HepG2 (cell line): ENCODE data around the gene KRTCAP2. TPM values are rescaled to one million over a fixed set of nuclear protein-coding genes. Genes with fewer than 3 reads are reported as not detected.

Source experiments
- ARHGAP35 ChIP-seq: sonication (generic); formaldehyde crosslinking; IDR thresholded peaks from 2 replicates; pipeline ENCODE4 v1.9.0; 2022; ENCODE audit warnings: mild to moderate bottlenecking, inconsistent platforms, moderate library complexity, missing genetic modification reagents, borderline replicate concordance
- DBP ChIP-seq: sonication (generic); formaldehyde crosslinking; IDR thresholded peaks from 2 replicates; pipeline ENCODE4 v1.4.0; 2020; ENCODE audit warnings: missing genetic modification reagents; ENCODE audit errors: not compliant biosample characterization
- GTF2F1 ChIP-seq: fragments of 150-350 bp; IDR thresholded peaks from 2 replicates; pipeline ENCODE4 v1.6.1; 2014; ENCODE audit warnings: low read length
- KDM2A ChIP-seq: sonication (generic); formaldehyde crosslinking; IDR thresholded peaks from 2 replicates; pipeline ENCODE4 v1.4.0; 2020; ENCODE audit warnings: low read depth, missing genetic modification reagents, borderline replicate concordance
- KLF6 ChIP-seq: IDR thresholded peaks from 2 replicates; pipeline ENCODE4 v1.8.0; 2016; ENCODE audit warnings: missing biosample characterization, missing genetic modification reagents
- KMT2A ChIP-seq: sonication (generic); formaldehyde crosslinking; IDR thresholded peaks from 2 replicates; pipeline ENCODE4 v1.4.0; 2020; ENCODE audit warnings: missing genetic modification reagents
- MTERF4 ChIP-seq: sonication (generic); formaldehyde crosslinking; IDR thresholded peaks from 2 replicates; pipeline ENCODE4 v1.8.0; 2023; ENCODE audit warnings: mild to moderate bottlenecking, missing genetic modification reagents
- MXI1 ChIP-seq: IDR thresholded peaks from 3 replicates; pipeline ENCODE4 v1.6.1; 2012; ENCODE audit warnings: low read depth, low read length, inconsistent platforms, borderline replicate concordance
- POLR2AphosphoS2 ChIP-seq: IDR thresholded peaks from 2 replicates; pipeline ENCODE4 v1.6.1; 2011; ENCODE audit warnings: low read depth, low read length, improper control_type of control experiment
- RNF2 ChIP-seq: fragments of 450-650 bp; conservative IDR thresholded peaks from 2 replicates; pipeline ENCODE4 v1.6.1; 2016; ENCODE audit warnings: low read depth
- SMARCE1 ChIP-seq: fragments of 450-650 bp; IDR thresholded peaks from 2 replicates; pipeline ENCODE4 v1.6.1; 2017; ENCODE audit warnings: borderline replicate concordance
- TFDP2 ChIP-seq: sonication (generic); formaldehyde crosslinking; IDR thresholded peaks from 2 replicates; pipeline ENCODE4 v1.4.0; 2020; ENCODE audit warnings: missing genetic modification reagents
- ZIK1 ChIP-seq: sonication (generic); formaldehyde crosslinking; IDR thresholded peaks from 2 replicates; pipeline ENCODE4 v1.5.0; 2020; ENCODE audit warnings: mild to moderate bottlenecking, low read depth, missing genetic modification reagents, borderline replicate concordance
- ZNF281 ChIP-seq: sonication (generic); formaldehyde crosslinking; IDR thresholded peaks from 2 replicates; pipeline ENCODE4 v1.4.0; 2020; ENCODE audit warnings: missing genetic modification reagents, borderline replicate concordance
- ZNF331 ChIP-seq: sonication (generic); formaldehyde crosslinking; IDR thresholded peaks from 2 replicates; pipeline ENCODE4 v1.4.0; 2020; ENCODE audit warnings: missing genetic modification reagents
- ZNF501 ChIP-seq: sonication (generic); formaldehyde crosslinking; IDR thresholded peaks from 2 replicates; pipeline ENCODE4 v1.5.1; 2020; ENCODE audit warnings: mild to moderate bottlenecking, moderate library complexity, missing genetic modification reagents
- ZNF503 ChIP-seq: sonication (generic); formaldehyde crosslinking; IDR thresholded peaks from 2 replicates; pipeline ENCODE4 v1.4.0; 2020; ENCODE audit warnings: missing genetic modification reagents
- ZNF747 ChIP-seq: sonication (generic); formaldehyde crosslinking; IDR thresholded peaks from 2 replicates; pipeline ENCODE4 v1.8.1; 2023; ENCODE audit warnings: missing genetic modification reagents, mild to moderate bottlenecking, borderline replicate concordance
- polyA plus RNA-seq, 8 experiments: library from polyadenylated mRNA; depleted of rRNA in 3 of 8; stranded (reverse) in 7 of 8; unstranded in 1 of 8; fragments of >200 nt; fragmentation: Illumina TruSeq in 4 of 8; extraction: Trizol in 4 of 8; gene quantifications; 2 replicates each; pipeline versions ENCODE4 v1.2.1 to v1.2.3, GENCODE V29; 2011 to 2016; ENCODE audit warnings: low read depth in 4 of 8, missing spikeins in 1 of 8, mixed read lengths in 1 of 8; ENCODE audit not compliant: insufficient read depth in 1 of 8
- total RNA-seq, 5 experiments: library from RNA; depleted of rRNA; stranded (reverse); fragments of >200 nt; fragmentation: Illumina TruSeq; extraction: Trizol; gene quantifications; 2 replicates each; pipeline ENCODE4 v1.2.3, GENCODE V29; 2016; ENCODE audit warnings: low read depth in 1 of 5
- TF ChIP-seq, protein P1 (sequence below): sonication (generic); formaldehyde crosslinking; IDR thresholded peaks from 2 replicates; pipeline ENCODE4 v1.5.1; 2020; ENCODE audit warnings: missing genetic modification reagents, mild to moderate bottlenecking, borderline replicate concordance

KRTCAP2 gene
- total and polyA plus RNA-seq, 2 of the 13 experiments (the other 11 are each of a cell fraction or from before 2014, with no cell fraction given) = 77.3 to 79.4 TPM

DNA sequence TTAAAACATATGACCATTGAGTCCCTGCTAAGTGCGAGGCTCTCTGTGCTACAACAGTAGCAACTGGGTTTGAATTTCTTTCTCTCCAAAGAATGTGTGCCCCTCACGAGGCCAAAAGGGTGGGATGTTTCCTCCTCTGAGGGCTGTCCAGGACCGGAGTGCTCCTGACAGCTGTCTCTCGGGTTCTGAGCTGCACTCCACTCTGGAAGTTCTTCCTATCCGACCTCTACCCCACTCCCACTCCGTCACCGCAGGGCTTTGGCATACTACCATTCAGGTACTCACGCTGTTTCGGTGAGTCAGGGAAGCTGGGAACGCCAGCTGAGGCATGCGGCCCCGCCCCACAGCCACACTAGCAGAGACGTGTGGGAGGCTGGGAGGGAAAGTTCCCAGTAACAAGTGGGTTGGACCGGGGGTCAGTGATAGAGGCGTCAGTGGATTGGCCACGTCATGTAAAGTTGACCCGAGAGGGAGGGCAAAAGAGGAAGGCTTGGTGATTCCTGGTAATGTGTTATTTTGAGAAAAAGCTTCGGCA lies 38.2 kb downstream of the KRTCAP2 start (continued):
- TF ChIP-seq TFDP2 (CRISPR knock-in tag) = peak; percentile 36; the same call in 1 of the 2 replicates
- TF ChIP-seq ZNF281 (CRISPR knock-in tag) = peak; percentile 31; the same call in 1 of the 2 replicates
- TF ChIP-seq KDM2A (CRISPR knock-in tag) = peak; percentile 91
- peak; percentile 63; the same call in 1 of the 2 replicates for TF ChIP-seq KMT2A
- TF ChIP-seq ZNF503 (CRISPR knock-in tag) = 0 out of 2 replicates have a peak, but pooled peaks have one; percentile 28
- TF ChIP-seq GTF2F1 = no peak
- TF ChIP-seq ZNF331 = peak; percentile 72
- TF ChIP-seq DBP = peak; percentile 72
- no peak for TF ChIP-seq ZNF747 (CRISPR knock-in tag)
- TF ChIP-seq ARHGAP35 (CRISPR knock-in tag) = no peak
- TF ChIP-seq ZIK1 = 0 out of 2 replicates have a peak, but pooled peaks have one; percentile 48
- TF ChIP-seq, protein P1, sequence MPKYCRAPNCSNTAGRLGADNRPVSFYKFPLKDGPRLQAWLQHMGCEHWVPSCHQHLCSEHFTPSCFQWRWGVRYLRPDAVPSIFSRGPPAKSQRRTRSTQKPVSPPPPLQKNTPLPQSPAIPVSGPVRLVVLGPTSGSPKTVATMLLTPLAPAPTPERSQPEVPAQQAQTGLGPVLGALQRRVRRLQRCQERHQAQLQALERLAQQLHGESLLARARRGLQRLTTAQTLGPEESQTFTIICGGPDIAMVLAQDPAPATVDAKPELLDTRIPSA (CRISPR knock-in tag) = 0 out of 2 replicates have a peak, but pooled peaks have one; percentile 8
- TF ChIP-seq MXI1 = peak; percentile 89; the same call in 1 of the 3 replicates
- no peak for TF ChIP-seq ZNF501 (CRISPR knock-in tag)
- peak; percentile 83; the same call in 1 of the 2 replicates for TF ChIP-seq POLR2AphosphoS2
- TF ChIP-seq SMARCE1 = no peak
- TF ChIP-seq MTERF4 (CRISPR knock-in tag) = no peak
- 0 out of 2 replicates have a peak, but pooled peaks have one; percentile 55 for TF ChIP-seq KLF6 (CRISPR knock-in tag)
- no peak for TF ChIP-seq RNF2
